GM19463 (cell line): ENCODE measurements around the gene SLC36A1.
"Not testable (repeated sequence)": the region's sequence is repeated elsewhere in the genome, so short reads cannot be mapped to it uniquely, and the experiment has no call there.

Experiments
- ATAC-seq: cut with Tn5 transposase; IDR thresholded peaks from one replicate; pipeline ENCODE4 v1.9.1; 2021; ENCODE audit warnings: mild to moderate bottlenecking, moderate library complexity; ENCODE audit not compliant: unreplicated experiment

SLC36A1 gene

DNA sequence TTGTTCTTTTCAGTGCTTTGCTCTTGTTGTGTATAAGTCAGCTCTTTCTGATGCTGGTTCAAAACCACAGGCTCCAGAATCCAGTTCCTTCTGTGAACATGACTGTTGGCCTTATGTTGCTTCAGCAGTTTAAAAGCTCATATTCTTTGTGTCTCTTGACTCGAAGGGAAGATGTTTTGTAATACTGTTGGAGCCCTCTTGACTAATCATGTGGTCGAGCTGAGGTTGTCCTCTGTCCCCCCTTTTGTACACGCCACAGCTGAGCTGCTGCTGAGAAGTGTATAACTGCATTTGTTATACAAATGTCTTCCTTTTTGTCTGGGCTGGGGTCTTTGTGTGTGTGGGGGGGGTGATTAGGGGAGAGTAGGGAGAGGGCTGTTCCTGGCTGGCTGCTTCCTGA is 35.8 kb downstream of the SLC36A1 start:
- ATAC-seq: no peak

DNA sequence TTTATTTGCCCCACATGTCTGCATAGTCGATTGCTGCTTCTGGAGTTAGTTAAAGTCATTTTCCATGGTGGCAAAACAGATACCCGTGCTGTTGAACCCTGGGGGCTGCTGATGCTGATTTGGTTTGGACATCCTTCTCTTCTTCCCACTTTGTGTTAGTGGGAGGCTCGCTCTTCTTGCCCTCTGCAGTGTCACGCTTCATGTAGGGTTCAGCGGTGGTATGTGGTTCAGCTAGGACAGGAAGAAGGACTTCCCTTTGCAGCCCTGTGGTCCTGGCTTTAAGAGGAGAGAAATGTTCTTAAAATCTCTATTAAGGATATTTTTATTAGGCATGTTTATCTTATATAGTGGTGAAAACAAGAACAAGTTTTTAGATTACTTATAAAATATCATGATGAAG is 36.2 kb downstream of the SLC36A1 start:
- ATAC-seq: no peak

DNA sequence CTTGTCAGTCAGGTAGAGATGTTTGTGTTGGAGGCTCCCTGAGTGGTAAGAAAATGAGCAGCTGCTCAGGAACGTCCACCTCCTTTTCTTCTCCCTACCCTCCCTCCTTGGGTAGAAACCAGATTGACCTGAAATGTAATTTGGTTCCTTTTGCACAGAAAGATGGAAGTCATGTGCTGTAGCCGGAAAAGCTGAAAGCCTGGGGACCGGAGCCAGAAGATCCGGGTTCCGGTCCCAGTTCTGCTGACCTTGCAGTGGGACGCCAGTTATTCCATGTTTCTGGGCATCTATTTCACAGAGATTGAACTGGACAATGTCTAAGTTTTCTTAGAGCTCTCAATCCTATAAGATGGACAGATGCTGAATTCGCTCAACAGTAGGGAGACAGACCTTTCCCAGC is 40.1 kb downstream of the SLC36A1 start:
- ATAC-seq: no peak

DNA sequence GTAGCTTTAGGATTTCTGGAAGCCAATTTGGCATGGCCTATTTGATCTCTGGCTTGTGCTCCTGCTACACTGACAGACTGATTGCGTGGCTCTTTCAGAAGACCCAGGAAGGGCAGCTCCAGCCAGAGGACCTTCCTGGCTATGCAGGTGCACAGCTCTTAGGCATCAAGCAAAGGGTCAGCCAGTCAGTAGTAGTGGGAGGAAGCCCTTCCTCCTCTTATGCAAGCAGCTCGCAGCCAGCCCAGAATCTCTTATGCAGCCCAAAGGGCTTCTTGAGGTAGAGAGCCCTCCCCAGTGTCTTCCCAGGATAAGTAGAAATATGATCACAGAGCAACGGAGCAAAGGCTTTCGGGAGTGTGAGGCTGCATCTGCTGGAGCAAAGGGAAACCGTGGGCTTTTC is 43.2 kb downstream of the SLC36A1 start:
- no peak for ATAC-seq

DNA sequence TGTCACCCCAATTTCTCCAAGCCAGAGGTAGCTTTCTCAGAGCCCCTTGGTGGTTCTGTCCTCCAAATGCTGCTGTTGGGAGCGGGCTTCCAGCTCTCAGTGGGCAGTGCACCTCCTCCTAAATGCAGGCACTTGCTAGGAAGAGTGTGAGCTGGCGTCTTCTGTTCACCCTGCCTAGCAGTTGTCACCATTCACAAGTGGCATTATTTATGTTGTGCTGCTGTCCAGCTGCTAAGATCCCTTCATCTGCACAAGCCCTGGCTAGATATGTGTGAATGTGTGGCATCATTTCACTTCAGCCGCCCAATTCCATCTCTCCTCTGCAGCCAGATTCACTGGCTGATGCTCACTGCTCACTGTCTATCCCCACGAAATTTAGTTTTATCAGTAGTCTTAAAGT is 43.7 kb downstream of the SLC36A1 start:
- ATAC-seq: no peak

DNA sequence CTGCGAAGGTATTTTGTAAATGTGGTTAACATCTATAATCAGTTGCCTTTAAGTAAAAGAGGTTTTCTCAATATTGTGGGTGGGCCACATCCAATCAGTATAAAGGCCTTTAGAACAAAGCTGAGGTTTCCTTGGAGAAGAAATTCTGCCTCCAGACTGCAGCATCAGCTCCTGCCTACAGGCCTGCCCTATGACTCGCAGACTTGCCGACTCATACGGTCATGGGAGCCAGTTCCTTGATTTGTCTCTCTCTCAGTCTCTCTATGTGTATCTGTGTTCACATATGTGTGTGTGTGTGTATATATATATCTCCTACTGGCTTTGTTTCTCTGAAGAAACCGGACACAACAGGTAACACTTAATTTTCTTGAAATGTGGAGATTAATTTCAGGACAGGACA is 45.3 kb downstream of the SLC36A1 start:
- ATAC-seq: no peak

DNA sequence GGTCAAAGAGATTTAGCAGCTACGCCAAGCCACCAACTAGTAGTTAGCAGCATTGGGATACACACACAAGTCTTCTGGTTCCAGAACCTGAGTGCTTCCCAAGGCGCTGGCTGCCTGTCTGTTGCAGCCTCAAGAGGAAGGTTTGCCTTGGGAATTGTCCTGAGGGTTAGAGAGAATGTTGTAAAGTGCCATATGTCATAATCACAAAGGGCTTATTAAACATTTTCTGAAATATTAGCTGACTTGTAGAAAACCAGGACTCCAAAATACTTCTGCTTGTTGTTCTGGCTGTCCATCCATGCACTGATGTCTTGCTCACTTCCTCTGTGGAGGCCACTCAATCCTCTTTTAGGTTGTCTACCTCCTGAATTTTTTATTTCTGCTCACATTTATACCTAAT is 46.3 kb downstream of the SLC36A1 start:
- ATAC-seq: no peak

DNA sequence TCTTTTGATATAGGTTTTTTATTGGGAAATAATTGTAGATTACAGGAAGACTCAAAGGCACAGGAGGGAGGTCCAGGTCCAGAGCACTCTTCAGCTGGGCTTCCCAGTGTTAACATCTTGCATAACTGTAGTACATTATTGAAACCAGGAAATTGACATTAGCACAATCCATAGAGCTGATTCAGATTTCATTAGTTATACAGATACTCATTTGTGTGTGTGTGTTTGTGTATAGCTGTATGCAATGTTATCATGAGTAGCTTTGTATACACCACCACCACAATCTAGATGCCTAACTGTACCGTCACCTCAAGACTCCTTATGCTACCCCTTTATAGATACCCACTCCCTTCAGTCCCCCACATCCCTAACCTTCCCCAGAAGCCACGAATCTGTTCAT is 47.9 kb downstream of the SLC36A1 start:
- ATAC-seq: no peak

DNA sequence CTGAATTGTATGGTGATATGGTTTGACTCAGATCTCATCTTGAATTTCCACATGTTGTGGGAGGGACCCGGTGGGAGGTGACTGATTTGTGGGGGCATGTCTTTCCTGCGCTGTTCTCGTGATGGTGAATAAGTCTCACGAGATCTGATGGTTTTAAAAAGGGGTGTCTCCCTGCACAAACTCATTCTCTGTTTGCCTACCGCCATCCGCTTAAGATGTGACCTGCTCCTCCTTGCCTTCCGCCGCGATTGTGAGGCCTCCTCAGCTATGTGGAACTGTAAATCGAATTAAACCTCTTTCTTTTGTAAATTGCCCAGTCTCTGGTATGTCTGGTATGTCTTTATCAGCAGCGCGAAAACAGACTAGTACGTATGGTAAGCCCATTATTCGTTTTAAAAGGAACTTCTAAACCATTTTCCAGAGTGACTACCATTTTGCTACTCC is 48.7 kb downstream of the SLC36A1 start:
- no peak for ATAC-seq

DNA sequence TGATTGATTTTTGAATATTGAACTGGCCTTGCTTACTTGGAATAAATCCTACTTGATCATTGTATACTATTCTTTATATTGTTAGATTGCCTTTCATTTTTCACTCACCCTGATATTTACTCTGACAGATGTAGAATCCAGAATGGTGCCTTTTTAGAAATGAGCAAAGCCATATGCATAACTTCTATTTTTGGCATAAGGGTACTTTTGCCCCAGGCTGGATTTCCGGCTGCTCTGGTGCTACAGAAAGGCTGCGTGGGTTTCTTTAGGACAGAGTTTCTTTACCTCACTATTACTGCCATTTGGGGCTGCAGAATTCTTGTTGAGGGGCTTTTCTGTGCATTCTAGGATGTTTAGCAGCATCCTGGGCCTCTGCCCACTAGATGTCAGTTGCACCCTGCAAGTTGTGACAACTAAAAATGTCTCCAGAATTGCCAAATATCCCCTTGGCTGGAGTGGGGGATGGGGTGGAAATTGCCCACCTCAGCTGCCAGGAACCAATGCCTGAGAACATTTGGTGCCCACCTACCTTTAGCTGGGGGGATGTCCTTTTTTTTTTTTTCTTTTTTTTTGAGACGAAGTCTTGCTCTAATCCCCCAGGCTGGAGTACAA is 50.1 kb downstream of the SLC36A1 start:
- no peak for ATAC-seq

DNA sequence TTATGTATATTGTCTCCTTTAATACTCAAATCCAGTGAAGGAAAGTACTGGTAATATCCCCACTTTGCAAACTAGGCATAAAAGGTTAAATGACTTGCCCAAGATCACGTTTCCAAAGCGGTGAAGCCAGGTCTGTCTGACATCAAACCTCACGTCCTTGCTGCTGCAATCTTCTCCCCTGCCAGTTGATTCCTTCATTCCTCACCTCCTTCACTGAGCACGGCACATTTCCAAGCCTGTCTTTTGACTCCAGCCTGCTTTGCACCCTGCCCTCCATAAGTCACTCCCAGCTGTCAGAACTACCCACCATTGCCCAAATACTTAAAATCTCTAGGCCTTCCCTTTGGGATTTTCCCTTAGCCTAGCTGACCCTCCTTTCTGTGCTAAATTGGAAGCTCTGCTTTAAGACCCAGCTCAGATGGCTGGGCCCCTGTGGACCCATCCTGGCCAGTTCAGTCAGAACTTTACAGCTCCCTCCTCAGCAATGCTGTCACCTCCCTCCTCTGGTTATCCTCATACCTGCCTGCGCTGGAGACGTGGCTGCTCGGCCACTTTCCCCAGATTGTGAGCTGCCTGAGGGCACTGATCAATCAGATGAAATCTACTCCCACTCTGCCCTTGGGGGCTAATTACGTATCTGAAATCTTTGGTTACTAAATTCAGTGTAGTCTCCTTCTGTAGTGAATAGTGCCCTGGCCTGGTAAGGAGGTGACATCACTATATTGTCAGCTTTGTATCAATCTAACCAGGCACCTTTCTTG is 51.2 kb downstream of the SLC36A1 start:
- ATAC-seq: no peak

DNA sequence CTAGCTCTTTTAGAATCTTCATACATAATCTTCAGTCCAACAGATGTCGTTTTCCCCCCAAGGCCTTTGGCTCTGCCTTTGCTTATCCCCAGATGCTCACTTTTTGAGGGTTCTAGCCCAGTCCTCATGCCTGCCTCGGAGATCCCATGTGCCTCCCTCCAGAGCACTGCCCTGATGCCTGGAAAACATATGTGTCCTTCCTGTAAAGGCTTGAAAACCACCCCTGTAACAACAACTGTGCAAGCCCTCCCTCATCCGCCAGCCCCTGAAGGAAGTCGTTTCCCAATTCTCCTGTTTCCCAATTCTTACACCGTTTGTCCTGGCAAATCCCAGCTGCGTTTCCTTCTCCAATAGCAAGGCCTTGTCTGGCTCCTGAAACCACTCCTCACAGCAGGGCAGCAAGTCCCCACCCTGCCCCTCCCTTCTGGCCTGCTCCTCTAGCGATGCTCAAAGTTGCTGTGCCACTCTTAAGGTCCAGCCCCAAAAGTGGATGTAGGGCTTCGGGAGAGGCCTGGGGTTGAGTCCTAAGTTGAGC is 52.2 kb downstream of the SLC36A1 start:
- ATAC-seq: no peak

DNA sequence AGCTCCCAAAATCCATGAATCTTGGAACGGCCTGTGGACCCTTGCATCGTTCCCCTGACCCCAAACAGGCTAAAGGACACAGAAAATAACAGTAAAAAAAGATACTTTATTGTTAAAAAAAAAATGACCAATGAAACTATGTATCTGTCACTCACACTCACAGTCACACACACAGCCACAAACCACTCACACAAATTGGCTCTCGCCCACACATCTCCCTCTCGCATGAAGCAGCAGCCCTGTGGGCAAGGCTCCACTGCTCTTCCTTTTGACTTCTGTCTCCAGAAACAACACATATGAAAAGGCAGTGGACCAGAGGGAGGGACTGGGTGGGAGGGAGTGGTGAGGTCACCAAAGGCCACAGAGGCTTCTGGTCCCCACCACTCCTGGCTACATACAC is 56.6 kb downstream of the SLC36A1 start:
- ATAC-seq: no peak

DNA sequence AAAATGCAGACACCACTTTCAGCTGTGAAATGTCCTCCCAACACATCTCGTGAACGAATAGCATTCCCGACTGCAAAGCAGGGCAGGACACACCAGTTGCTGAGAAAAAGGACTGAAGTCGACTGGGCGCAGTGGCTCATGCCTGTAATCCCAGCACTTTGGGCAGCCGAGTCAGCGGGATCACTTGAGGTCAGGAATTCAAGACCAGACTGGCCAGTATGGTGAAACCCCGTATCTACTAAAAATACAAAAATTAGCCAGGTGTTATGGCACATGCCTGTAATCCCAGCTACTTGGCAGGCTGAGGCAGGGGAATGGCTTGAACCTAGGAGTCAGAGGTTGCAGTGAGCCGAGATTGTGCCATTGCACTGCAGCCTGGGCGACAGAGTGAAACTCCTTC is 60.9 kb downstream of the SLC36A1 start:
- ATAC-seq: not testable (repeated sequence)

DNA sequence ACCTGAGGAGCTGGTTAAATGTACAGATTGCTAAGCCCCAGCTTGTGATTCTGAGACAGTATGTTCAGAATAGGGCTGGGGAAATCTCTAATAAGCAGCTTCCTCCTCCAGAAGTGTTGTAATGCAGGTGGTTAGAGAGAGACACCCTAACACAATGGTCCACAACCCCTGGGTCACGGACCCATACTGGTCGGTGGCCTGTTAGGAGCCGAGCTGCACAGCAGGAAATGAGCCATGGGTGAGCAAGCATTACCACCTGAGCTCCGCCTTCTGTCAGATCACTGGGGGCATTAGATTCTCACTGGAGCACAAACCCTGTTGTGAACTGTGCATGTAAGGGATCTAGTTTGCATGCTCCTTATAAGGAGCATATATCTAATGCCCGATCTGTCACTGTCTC is 61.8 kb downstream of the SLC36A1 start:
- ATAC-seq: peak; percentile 50

DNA sequence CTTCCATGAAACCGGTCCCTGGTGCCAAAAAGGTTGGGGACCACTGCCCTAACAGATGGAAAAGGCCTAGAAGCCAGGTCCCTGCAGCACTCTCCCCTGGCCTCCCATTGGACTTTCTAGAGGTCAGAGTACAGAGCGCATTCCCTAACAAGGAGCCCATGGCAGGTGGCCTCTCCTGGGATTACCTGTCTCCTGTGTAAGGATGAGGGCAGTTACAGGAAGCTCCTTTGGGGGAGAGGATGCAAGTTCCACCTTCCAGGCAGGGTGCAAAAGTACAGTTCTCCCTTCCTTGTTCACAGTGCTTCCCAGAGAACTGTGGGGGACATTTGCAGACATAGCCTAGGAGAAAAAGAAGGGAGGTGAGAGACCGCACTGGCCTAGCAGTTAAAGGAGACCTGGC is 62.4 kb downstream of the SLC36A1 start:
- no peak for ATAC-seq

DNA sequence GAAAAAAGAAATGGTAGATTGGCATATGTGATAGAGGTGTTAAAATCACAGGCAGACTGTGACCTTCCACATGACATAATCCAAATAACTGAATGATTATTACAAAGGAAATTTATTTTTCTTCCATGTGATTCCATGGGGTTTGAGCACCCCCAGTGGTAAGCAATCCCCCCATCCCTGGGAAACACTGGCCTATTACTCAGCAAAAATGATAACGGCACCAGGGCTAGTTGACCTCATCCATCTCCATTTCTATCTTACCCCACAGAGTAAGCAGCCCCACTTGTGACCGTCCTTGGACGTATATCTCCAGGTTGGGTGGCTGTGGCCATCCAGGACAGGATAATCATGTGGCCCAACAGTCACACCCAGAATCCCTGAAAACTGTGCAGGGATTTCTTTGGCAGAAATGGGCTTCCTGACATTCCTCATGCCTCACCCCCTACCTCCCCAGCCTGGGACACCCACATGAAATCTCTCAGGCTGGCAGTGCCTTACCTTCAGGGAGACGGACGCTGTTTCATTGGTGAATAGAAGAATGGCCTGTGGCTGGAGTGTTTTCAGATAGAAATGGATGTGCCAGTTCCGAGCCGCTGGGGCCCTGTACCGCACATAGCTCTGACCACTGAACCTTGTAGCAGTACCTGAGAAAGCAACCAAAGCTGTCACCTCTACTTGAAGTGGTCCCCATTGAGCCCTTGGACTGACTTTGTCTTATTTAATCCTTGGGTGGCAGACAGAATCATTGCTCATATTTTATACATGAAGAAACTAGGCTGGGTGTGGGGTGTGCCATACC is 69.9 kb downstream of the SLC36A1 start:
- ATAC-seq: no peak

DNA sequence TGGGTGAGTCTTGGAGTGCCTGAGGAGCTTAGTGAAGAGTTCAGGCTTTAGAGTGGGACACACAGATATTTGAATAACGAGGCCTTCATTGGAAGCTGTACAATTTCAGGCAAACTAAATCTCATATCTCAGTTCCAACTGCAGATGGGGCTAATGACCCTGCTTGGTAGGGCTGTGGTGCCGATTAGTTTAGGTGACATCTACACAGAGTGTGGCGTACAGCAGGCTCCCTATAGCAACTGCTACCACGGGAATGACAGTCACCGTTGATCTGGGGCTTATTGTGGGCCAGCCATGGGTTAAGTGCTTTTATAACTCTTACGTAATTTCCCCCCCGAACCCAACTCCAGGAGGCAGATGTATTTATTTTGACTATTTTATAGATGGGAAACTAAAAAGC is 72.9 kb downstream of the SLC36A1 start:
- no peak for ATAC-seq

DNA sequence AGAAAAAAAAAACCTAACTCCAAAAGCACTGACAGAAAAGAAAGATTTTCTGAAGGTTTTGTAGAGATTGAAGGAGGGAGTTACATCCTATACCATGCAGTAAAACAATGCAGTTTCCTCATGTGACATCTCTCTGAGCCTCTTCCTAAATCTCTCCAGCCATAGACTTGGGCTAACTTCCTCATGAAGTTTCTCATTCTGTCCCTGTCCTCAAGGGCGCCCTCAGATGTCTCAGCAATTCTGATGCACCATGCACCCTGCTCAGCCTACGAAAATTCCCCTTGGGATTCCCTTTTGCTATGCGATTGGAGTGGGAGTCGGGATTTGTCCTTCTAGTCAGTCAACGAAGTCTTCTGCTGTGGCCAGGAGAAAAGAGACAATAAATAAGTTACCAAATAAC is 74.8 kb downstream of the SLC36A1 start:
- no peak for ATAC-seq

DNA sequence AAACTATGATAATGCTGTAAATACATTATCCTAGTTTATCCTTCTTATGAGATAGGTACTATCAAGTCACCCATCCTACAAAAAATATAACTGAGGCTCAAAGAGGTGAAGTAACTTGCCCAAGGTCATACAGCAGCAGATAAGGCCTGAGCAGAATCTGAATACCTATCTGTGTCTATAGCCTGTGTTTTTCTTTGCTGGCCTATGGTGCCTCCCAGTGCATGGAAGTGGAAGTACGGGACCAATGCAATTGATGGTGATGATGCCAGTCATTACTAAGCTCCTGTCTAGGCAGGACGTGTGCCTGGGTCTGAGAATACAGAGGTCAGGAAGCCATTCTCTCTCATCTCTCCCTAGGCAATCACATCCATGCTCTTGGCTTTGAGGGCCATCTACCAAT is 75.9 kb downstream of the SLC36A1 start:
- peak; percentile 94 for ATAC-seq

DNA sequence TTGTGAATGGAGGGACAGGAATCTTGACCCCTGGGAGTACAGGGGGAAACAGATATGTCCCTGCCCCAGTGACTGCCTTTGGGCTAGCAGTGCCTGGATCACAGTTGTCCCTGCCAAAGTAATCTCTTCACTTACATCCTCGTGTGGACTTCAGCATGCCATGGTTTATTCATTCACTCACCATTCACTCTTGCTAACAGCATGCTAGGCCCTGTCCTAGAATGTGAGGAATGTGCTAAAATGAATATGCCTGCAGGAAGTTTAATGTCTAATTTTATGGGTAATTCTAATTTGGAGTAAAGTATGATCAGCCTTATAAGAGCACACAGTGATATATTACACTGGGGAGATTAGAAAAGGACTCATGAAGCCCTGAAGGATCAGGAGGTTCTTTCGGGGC is 80.8 kb downstream of the SLC36A1 start:
- ATAC-seq: no peak

DNA sequence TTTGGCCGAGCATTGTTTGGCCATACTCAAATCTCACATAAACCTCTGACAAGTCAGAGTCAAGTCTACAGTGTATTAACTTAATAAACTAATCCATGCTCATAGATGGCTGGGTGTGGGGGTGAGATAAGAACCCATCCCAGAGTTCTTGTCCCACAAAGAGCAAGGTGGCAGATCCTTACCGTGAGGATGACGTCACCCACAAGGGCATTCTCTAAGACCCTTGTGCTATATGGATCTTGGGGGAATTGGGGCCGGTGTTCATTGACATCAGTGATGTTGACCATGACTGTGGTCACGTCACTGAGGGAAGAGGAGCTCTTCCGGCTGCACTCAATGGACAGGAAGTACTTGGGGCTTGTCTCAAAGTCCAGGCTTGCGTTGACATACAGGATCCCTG is 81.6 kb downstream of the SLC36A1 start:
- no peak for ATAC-seq
